Thyroid gland (tissue), 4 donors: ENCODE results near the gene HRH3. TPM values are rescaled to one million over a fixed set of nuclear protein-coding genes. Genes with fewer than 3 reads are reported as not detected.

Experiments used
- DNase-seq, 2 donors: peaks; one replicate each; pipeline ENCODE4 v3.0.0-alpha.2; 2019
- H3K27ac ChIP-seq, 3 donors: fragments of 200-600 bp; sonication (generic); 1 replicate in 2 of 3; 2 replicates in 1 of 3; pipeline ENCODE4 v1.5.1; 2016 to 2019; ENCODE audit warnings: mild to moderate bottlenecking in 1 of 3, moderate library complexity in 1 of 3
- H3K27me3 ChIP-seq: fragments of 200-600 bp; sonication (generic); one replicate; pipeline ENCODE4 v1.5.1; 2019
- H3K36me3 ChIP-seq, 2 donors: fragments of 200-600 bp; sonication (generic); one replicate each; pipeline ENCODE4 v1.5.1; 2016 to 2019
- H3K4me1 ChIP-seq, 2 donors: fragments of 200-600 bp; sonication (generic); one replicate each; pipeline ENCODE4 v1.5.1; 2017 to 2019
- H3K4me3 ChIP-seq, 3 donors: fragments of 200-600 bp; sonication (generic); replicated peaks in 1 of 3; 1 replicate in 2 of 3; 2 replicates in 1 of 3; pipeline ENCODE4 v1.5.1; 2016; ENCODE audit warnings: mild to moderate bottlenecking in 1 of 3
- H3K9me3 ChIP-seq: fragments of 200-600 bp; sonication (generic); one replicate; pipeline ENCODE4 v1.5.1; 2017
- CTCF ChIP-seq, 6 experiments: fragments of 200-600 bp in 3 of 6; fragments of 450-650 bp in 3 of 6; sonication (generic) in 3 of 6; IDR thresholded peaks; one replicate each; pipeline ENCODE4 v1.5.1; 2016 to 2019; ENCODE audit warnings: antibody characterized with exemption in 6 of 6, mild to moderate bottlenecking in 2 of 6, inconsistent platforms in 1 of 6, moderate library complexity in 1 of 6
- POLR2A ChIP-seq, 2 donors: fragments of 450-650 bp; IDR thresholded peaks; one replicate each; pipeline ENCODE4 v1.6.1; 2017; ENCODE audit warnings: antibody characterized with exemption in 2 of 2, mild to moderate bottlenecking in 2 of 2, moderate library complexity in 1 of 2
- WGBS, 2 donors: methylation state at CpG; one replicate each; pipeline ENCODE4 v1.1.5; 2017; 5-methylcytosine and 5-hydroxymethylcytosine counted together
- intact Hi-C: fragments of 100-400 bp; cut with DNase I; formaldehyde crosslinking; loops from one replicate; pipeline ENCODE4 v1.15.1; 2023
- total RNA-seq, 4 donors: library from RNA; depleted of rRNA; stranded (reverse); fragments of >200 nt; gene quantifications; one replicate each; pipeline ENCODE4 v1.2.3, GENCODE V29; 2016

HRH3 gene
- total RNA-seq, 4 donors from 2014 or later = not detected

GRCh38 chr20:62266851-62267250, 46.8 kb upstream of the HRH3 start:
- 94 to 96% methylated on average over 13 of the region's 13 CpGs for WGBS, 2 donors
- intact Hi-C loops = no loop called here
- peaks cover 27 to 29% of the 10 kb centered on the region in 2 donors for H3K36me3 ChIP-seq

GRCh38 chr20:62266340-62266739, 46.3 kb upstream of the HRH3 start:
- intact Hi-C loops = no loop called here
- peaks cover 26 to 29% of the 10 kb centered on the region in 2 donors for H3K36me3 ChIP-seq
- 89 to 91% methylated on average over 10 of the region's 10 CpGs for whole genome bisulfite sequencing, 2 donors

More at GRCh38 chr20:62266851-62267250, 46.8 kb upstream of the HRH3 start:
- no peaks in the 10 kb centered on the region for H3K27me3 ChIP-seq
- no peaks in the 10 kb centered on the region for H3K4me1 ChIP-seq
- no peak overlapping the region for H3K4me3 ChIP-seq
- no peaks in the 10 kb centered on the region for H3K9me3 ChIP-seq
- no peak for DNase-seq
- H3K27ac ChIP-seq = no peak overlapping the region
- no peak for TF ChIP-seq POLR2A (IDR thresholded peaks at IDR 0.05)
- no peak for TF ChIP-seq CTCF (IDR thresholded peaks at IDR 0.05)

GRCh38 chr20:62265365-62265764, 45.3 kb upstream of the HRH3 start:
- Histone ChIP-seq H3K9me3 (no peaks in the 10 kb centered on the region), H3K4me1 (no peaks in the 10 kb centered on the region), H3K36me3 (peaks cover 33 to 36% of the 10 kb centered on the region in 2 donors), H3K4me3 (no peak overlapping the region), H3K27ac (no peak overlapping the region), H3K27me3 (no peaks in the 10 kb centered on the region)
- WGBS, 2 donors = 97 to 100% methylated on average over 1 of the region's 1 CpG
- no peak for DNase-seq
- no peak for TF ChIP-seq POLR2A (IDR thresholded peaks at IDR 0.05)
- intact Hi-C loops = no loop called here

More at GRCh38 chr20:62266340-62266739, 46.3 kb upstream of the HRH3 start:
- Histone ChIP-seq H3K4me1 (no peaks in the 10 kb centered on the region), H3K9me3 (no peaks in the 10 kb centered on the region), H3K4me3 (no peak overlapping the region), H3K27me3 (no peaks in the 10 kb centered on the region), H3K27ac (no peak overlapping the region)
- DNase-seq = peak; percentile 4 to 13
- TF ChIP-seq POLR2A (IDR thresholded peaks at IDR 0.05) (no peak), CTCF (IDR thresholded peaks at IDR 0.05) (no peak)

- intact Hi-C loops = no loop called here
- Histone ChIP-seq H3K36me3 (peaks cover 38 to 47% of the 10 kb centered on the region in 2 donors), H3K4me1 (no peaks in the 10 kb centered on the region)
Observed at GRCh38 chr20:62263396-62263795, 43.3 kb upstream of the HRH3 start.

GRCh38 chr20:62262064-62262463, 42.0 kb upstream of the HRH3 start:
- TF ChIP-seq CTCF (IDR thresholded peaks at IDR 0.05) (no peak), POLR2A (IDR thresholded peaks at IDR 0.05) (no peak)
- Histone ChIP-seq H3K4me1 (no peaks in the 10 kb centered on the region), H3K27me3 (no peaks in the 10 kb centered on the region), H3K4me3 (no peak overlapping the region), H3K9me3 (no peaks in the 10 kb centered on the region), H3K27ac (no peak overlapping the region), H3K36me3 (peaks cover 42 to 48% of the 10 kb centered on the region in 2 donors)
- intact Hi-C loops = no loop called here
- 94 to 96% methylated on average over 10 of the region's 10 CpGs for WGBS, 2 donors
- DNase-seq = no peak

More at GRCh38 chr20:62263396-62263795, 43.3 kb upstream of the HRH3 start:
- no peaks in the 10 kb centered on the region for H3K9me3 ChIP-seq
- TF ChIP-seq POLR2A (IDR thresholded peaks at IDR 0.05) (no peak), CTCF (IDR thresholded peaks at IDR 0.05) (no peak)
- DNase-seq = no peak
- H3K27me3 ChIP-seq = no peaks in the 10 kb centered on the region
- H3K4me3 ChIP-seq = no peak overlapping the region
- no peak overlapping the region for H3K27ac ChIP-seq
- 96 to 99% methylated on average over 14 of the region's 14 CpGs for WGBS, 2 donors

- DNase-seq = no peak
- Histone ChIP-seq H3K4me3 (no peak overlapping the region), H3K27me3 (no peaks in the 10 kb centered on the region), H3K27ac (no peak overlapping the region), H3K36me3 (peaks cover 31 to 44% of the 10 kb centered on the region in 2 donors), H3K9me3 (no peaks in the 10 kb centered on the region), H3K4me1 (peaks cover 0 to 10% of the 10 kb centered on the region in 2 donors)
- TF ChIP-seq POLR2A (IDR thresholded peaks at IDR 0.05) (no peak), CTCF (IDR thresholded peaks at IDR 0.05) (no peak)
- intact Hi-C loops = no loop called here
- 84 to 93% methylated on average over 8 of the region's 8 CpGs for WGBS, 2 donors
Observed at GRCh38 chr20:62259294-62259565, 39.2 kb upstream of the HRH3 start.
